Stimulated activated CD4-positive, alpha-beta T cell treated with anti-CD3 and anti-CD28 coated beads, TNF-alpha, amount 100 ng/mL, for 24 hours (primary cell): ENCODE measurements around the gene LCORL.
"Not testable (repeated sequence)": the region's sequence is repeated elsewhere in the genome, so short reads cannot be mapped to it uniquely, and the experiment has no call there.

ENCODE experiments used
- DNase-seq, 3 experiments: peaks; one replicate each; pipeline ENCODE4 v3.0.0-alpha.2; 2020; ENCODE audit warnings: low read depth in 3 of 3

The LCORL gene

GRCh38 chr4:18021720-18022571, at the start of gene LCORL:
LCORL (minus strand) TSS chr4:18021755; CDS start chr4:18021751, 4 bp downstream.
- peak; percentile 75 to 87 (median 77) for DNase-seq

GRCh38 chr4:18069810-18070209, 48.3 kb upstream of the LCORL start:
- DNase-seq, result no peak

- no peak for DNase-seq
These were observed 45.5 kb upstream of the LCORL start for GRCh38 chr4:18067031-18067430.

- DNase-seq, result no peak
These were observed 41.5 kb upstream of the LCORL start for GRCh38 chr4:18063079-18063478.

- DNase-seq, result no peak
These were observed 36.4 kb upstream of the LCORL start for GRCh38 chr4:18057821-18058533.

GRCh38 chr4:18056030-18056429, 34.5 kb upstream of the LCORL start:
- no peak for DNase-seq

GRCh38 chr4:18052158-18052557, 30.6 kb upstream of the LCORL start:
- DNase-seq, result no peak

- DNase-seq, result no peak
These were observed 29.7 kb upstream of the LCORL start for GRCh38 chr4:18051281-18051680.

GRCh38 chr4:18050448-18050847, 28.9 kb upstream of the LCORL start:
- DNase-seq, result no peak

- DNase-seq, result no peak
These were observed 27.9 kb upstream of the LCORL start for GRCh38 chr4:18049446-18049845.

GRCh38 chr4:18042754-18043153, 21.2 kb upstream of the LCORL start:
- DNase-seq, result no peak

- no peak for DNase-seq
These were observed 20.5 kb upstream of the LCORL start for GRCh38 chr4:18042012-18042411.

GRCh38 chr4:18041114-18041513, 19.6 kb upstream of the LCORL start:
- no peak for DNase-seq

- DNase-seq, result no peak
These were observed 17.6 kb upstream of the LCORL start for GRCh38 chr4:18039113-18039512.

- not testable (repeated sequence) for DNase-seq
These were observed 14.8 kb upstream of the LCORL start for GRCh38 chr4:18036369-18036768.

- DNase-seq, result no peak
These were observed 12.5 kb upstream of the LCORL start for GRCh38 chr4:18034099-18034498.

GRCh38 chr4:18033111-18034085, 11.8 kb upstream of the LCORL start:
- no peak for DNase-seq

GRCh38 chr4:18025288-18025687, 3.7 kb upstream of the LCORL start:
- no peak for DNase-seq

- no peak for DNase-seq
These were observed 1.1 kb upstream of the LCORL start for GRCh38 chr4:18022572-18023050.

- no peak for DNase-seq
These were observed 160 bp downstream of the LCORL start for GRCh38 chr4:18021470-18021719.

GRCh38 chr4:18020671-18021469, 685 bp downstream of the LCORL start:
- DNase-seq, result peak in 1 of 3 experiments; percentile 29
